Mammary epithelial cell (primary cell): Measurements from ENCODE around the gene SOX4.

Experiments used
- EZH2 ChIP-seq: IDR thresholded peaks from 2 replicates; pipeline ENCODE4 v1.6.1; 2012; ENCODE audit warnings: low read length, inconsistent platforms, borderline replicate concordance
- TF ChIP-seq, protein P1 (sequence below), 2 donors: IDR thresholded peaks in 1 of 2; conservative IDR thresholded peaks in 1 of 2; 2 replicates each; pipeline ENCODE4 v1.5.1; 2011 to 2012; ENCODE audit warnings: inconsistent platforms in 2 of 2, low read length in 2 of 2, mild to moderate bottlenecking in 2 of 2, control low read depth in 1 of 2, low read depth in 1 of 2; ENCODE audit not compliant: insufficient read depth in 1 of 2; ENCODE audit errors: extremely low read depth in 1 of 2

DNA sequence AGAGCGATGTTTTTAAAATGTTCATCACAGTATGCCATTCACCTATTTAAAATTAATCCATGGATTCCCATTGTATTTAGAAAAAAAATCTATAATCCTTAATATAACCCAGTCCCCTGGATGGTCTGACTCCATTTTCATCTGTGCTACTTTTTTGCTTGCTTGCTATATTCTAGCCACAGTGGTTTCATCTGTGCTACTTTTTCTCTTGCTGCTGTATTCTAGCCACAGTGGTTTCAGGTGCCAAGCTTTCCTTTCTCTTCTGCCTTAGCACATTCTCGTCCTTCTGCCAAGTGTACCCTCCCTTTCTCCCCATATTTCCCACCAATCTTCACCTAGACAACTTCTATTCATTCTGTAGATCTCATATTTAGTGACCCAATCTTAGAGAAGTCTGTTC is 33.3 kb upstream of the SOX4 start:
- TF ChIP-seq, protein P1, sequence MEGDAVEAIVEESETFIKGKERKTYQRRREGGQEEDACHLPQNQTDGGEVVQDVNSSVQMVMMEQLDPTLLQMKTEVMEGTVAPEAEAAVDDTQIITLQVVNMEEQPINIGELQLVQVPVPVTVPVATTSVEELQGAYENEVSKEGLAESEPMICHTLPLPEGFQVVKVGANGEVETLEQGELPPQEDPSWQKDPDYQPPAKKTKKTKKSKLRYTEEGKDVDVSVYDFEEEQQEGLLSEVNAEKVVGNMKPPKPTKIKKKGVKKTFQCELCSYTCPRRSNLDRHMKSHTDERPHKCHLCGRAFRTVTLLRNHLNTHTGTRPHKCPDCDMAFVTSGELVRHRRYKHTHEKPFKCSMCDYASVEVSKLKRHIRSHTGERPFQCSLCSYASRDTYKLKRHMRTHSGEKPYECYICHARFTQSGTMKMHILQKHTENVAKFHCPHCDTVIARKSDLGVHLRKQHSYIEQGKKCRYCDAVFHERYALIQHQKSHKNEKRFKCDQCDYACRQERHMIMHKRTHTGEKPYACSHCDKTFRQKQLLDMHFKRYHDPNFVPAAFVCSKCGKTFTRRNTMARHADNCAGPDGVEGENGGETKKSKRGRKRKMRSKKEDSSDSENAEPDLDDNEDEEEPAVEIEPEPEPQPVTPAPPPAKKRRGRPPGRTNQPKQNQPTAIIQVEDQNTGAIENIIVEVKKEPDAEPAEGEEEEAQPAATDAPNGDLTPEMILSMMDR (conservative IDR thresholded peaks at IDR 0.05 in 1 of 2, IDR thresholded peaks at IDR 0.05 in 1 of 2; ENCODE audit: extremely low read depth in 1 of 2, insufficient read depth in 1 of 2, low read depth in 1 of 2, low read length in 2 of 2), result no peak
- TF ChIP-seq EZH2, result no peak
